ENCODE measurements around the gene PLEKHB1. TPM values are rescaled to one million over a fixed set of nuclear protein-coding genes. Genes with fewer than 3 reads are reported as not detected.

The PLEKHB1 gene
- total RNA-seq, 4 donors from 2014 or later: 35.5 to 58.1 (median 45.7) TPM

DNA sequence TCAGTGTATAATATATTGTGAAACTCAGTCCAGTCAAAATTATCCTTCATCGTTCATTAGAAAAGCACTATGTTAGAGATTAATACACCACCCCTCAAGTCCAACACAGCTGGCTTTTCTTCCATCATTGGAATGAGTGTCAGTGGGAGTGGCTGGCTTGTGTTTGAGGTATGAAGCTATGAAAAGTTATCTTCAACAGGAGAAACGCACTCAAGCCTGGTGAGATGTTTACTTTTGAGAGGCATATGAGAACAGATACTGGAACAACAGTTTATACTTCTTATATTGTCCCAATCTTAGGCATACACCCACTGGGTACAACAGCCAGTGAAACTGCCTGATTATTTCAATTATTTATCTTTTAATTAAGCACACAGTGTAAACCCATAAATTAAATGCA is 34.3 kb downstream of the PLEKHB1 start:
- H3K4me1 ChIP-seq: no peaks in the 10 kb centered on the region
- H3K27me3 ChIP-seq: no peaks in the 10 kb centered on the region
- no peak for DNase-seq (ENCODE audit: extremely low spot score)
- no peak overlapping the region for H3K4me3 ChIP-seq
- H3K36me3 ChIP-seq: peaks cover 6 to 76% (median 50%) of the 10 kb centered on the region in 4 donors
- intact Hi-C loops (cut with DNase I): no loop called here
- TF ChIP-seq, protein P1, sequence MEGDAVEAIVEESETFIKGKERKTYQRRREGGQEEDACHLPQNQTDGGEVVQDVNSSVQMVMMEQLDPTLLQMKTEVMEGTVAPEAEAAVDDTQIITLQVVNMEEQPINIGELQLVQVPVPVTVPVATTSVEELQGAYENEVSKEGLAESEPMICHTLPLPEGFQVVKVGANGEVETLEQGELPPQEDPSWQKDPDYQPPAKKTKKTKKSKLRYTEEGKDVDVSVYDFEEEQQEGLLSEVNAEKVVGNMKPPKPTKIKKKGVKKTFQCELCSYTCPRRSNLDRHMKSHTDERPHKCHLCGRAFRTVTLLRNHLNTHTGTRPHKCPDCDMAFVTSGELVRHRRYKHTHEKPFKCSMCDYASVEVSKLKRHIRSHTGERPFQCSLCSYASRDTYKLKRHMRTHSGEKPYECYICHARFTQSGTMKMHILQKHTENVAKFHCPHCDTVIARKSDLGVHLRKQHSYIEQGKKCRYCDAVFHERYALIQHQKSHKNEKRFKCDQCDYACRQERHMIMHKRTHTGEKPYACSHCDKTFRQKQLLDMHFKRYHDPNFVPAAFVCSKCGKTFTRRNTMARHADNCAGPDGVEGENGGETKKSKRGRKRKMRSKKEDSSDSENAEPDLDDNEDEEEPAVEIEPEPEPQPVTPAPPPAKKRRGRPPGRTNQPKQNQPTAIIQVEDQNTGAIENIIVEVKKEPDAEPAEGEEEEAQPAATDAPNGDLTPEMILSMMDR (IDR thresholded peaks at IDR 0.05): no peak
- no peak for TF ChIP-seq EP300 (IDR thresholded peaks at IDR 0.05)
- no peaks in the 10 kb centered on the region for H3K9me3 ChIP-seq
- no peak overlapping the region for H3K27ac ChIP-seq (replicated peaks in 1 of 4)
- 47% methylated on average over 2 of the region's 2 CpGs for WGBS

DNA sequence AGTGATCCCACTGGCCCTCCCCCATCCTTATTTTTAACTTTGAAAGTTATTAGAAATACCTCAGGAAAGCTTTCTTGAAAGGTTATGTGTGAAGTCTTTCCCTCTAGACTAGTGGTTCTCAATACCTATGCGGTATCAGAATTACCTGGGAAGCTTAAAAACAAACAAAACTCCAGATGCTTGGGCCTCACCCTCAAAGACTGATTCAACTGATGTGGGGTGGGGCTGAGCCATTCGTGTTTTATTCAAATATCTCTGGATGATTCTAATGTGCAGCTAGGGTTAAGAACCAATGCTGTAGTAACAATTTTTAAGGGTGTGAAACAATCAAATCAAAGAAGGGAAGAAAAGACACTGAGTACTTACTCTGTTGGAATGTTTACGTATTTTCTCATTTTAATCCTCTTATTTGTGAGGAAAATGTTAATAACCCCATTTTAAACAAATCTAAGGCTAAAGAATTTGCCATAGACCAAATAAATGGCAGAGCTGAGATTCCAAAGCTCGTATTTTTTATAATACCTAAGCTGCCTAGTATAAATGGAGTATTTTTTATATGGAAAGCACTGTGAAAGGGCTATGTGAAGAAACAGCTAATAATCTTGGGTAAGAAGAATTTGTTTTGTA is 47.6 kb downstream of the PLEKHB1 start:
- Histone ChIP-seq H3K9me3 (no peaks in the 10 kb centered on the region), H3K36me3 (peaks cover 0 to 44% (median 24%) of the 10 kb centered on the region in 4 donors), H3K4me1 (no peaks in the 10 kb centered on the region), H3K27ac (replicated peaks in 1 of 4) (no peak overlapping the region), H3K27me3 (no peaks in the 10 kb centered on the region), H3K4me3 (no peak overlapping the region)
- no peak for DNase-seq (ENCODE audit: extremely low spot score)
- TF ChIP-seq EP300 (IDR thresholded peaks at IDR 0.05): no peak
- TF ChIP-seq, protein P1 (IDR thresholded peaks at IDR 0.05): no peak
- TF ChIP-seq POLR2AphosphoS5 (IDR thresholded peaks at IDR 0.05): no peak
- TF ChIP-seq POLR2A (IDR thresholded peaks at IDR 0.05; ENCODE audit: low read depth): no peak
- WGBS: 94% methylated on average over 4 of the region's 4 CpGs
- intact Hi-C loops (cut with DNase I): no loop called here

DNA sequence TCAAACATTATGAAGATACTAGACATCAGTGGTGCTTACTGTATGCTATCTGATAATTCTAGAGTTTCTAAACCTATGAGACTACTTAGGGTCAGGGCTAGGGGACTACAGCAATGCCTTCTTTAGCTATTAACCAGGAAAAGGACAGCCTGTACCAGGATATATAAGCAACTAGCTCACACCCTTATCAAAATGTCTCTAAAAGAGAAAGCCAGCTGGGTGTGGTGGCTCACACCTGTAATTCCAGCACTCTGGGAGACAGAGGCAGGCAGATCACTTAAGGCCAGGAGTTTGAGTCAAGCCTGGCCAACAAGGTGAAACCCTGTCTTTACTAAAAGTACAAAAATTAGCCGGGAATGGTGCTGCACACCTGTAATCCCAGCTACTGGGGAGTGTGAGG is 58.7 kb downstream of the PLEKHB1 start:
- no peak for DNase-seq (ENCODE audit: extremely low spot score)
- peaks cover 17 to 81% (median 62%) of the 10 kb centered on the region in 4 donors for H3K36me3 ChIP-seq
- 100% methylated on average over 1 of the region's 1 CpG for WGBS
- intact Hi-C loops (cut with DNase I): no loop called here
- no peak overlapping the region for H3K4me3 ChIP-seq
- no peaks in the 10 kb centered on the region for H3K9me3 ChIP-seq
- no peak overlapping the region for H3K27ac ChIP-seq (replicated peaks in 1 of 4)
- H3K4me1 ChIP-seq: peaks cover 0 to 6% (median 0%) of the 10 kb centered on the region in 4 donors
- TF ChIP-seq, protein P1 (IDR thresholded peaks at IDR 0.05): no peak
- no peak for TF ChIP-seq EP300 (IDR thresholded peaks at IDR 0.05)
- no peak for TF ChIP-seq POLR2A (IDR thresholded peaks at IDR 0.05; ENCODE audit: low read depth)
- no peak for TF ChIP-seq POLR2AphosphoS5 (IDR thresholded peaks at IDR 0.05)
- H3K27me3 ChIP-seq: no peaks in the 10 kb centered on the region

DNA sequence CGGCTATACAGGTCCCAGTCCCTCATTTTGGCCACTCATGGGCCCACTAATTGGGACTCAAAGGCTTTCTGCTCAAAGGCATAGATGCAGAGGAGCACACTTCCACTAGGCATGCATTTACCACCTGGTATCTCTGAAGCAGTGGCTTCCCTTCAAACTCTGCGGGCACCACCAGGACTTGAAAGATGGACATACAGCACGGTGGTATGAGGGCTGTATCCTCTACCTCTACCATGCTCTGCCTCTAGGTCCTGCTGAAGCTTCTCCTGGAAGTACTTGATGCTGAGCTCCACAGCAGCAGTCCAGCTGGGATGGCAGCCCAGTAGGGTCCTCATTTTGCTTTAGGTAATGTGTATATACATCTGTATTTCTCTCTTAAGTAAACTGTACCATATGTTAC is 64.6 kb downstream of the PLEKHB1 start:
- H3K4me3 ChIP-seq: no peak overlapping the region
- no peak for TF ChIP-seq POLR2AphosphoS5 (IDR thresholded peaks at IDR 0.05)
- no peak for TF ChIP-seq POLR2A (IDR thresholded peaks at IDR 0.05; ENCODE audit: low read depth)
- no peak for TF ChIP-seq EP300 (IDR thresholded peaks at IDR 0.05)
- TF ChIP-seq, protein P1 (IDR thresholded peaks at IDR 0.05): no peak
- 67% methylated on average over 3 of the region's 3 CpGs for WGBS
- no peak for DNase-seq (ENCODE audit: extremely low spot score)
- peaks cover 12 to 67% (median 40%) of the 10 kb centered on the region in 4 donors for H3K36me3 ChIP-seq
- peaks cover 0 to 8% (median 0%) of the 10 kb centered on the region in 4 donors for H3K4me1 ChIP-seq
- no peaks in the 10 kb centered on the region for H3K27me3 ChIP-seq
- intact Hi-C loops (cut with DNase I): no loop called here
- no peaks in the 10 kb centered on the region for H3K9me3 ChIP-seq
- H3K27ac ChIP-seq (replicated peaks in 1 of 4): no peak overlapping the region

Other genes with a start within 250 kb of the PLEKHB1 start
- gene FAM168A, start 48.5 kb upstream of the PLEKHB1 start, total RNA-seq: 10 to 100 TPM; 31.1 to 50.8 (median 41.1) TPM
- 100 to 1,000 TPM; 107 to 161 (median 134) TPM for gene RAB6A, start 114.5 kb downstream of the PLEKHB1 start, total RNA-seq
- gene MRPL48, start 141.3 kb downstream of the PLEKHB1 start, total RNA-seq: 10 to 100 TPM in 3 of 4 donors, 1 to 10 TPM in 1; 8.9 to 18.4 (median 11.5) TPM
- 10 to 100 TPM; 53.3 to 73.2 (median 57.5) TPM for gene COA4, start 230.3 kb downstream of the PLEKHB1 start, total RNA-seq
- gene PAAF1, start 230.4 kb downstream of the PLEKHB1 start, total RNA-seq: 10 to 100 TPM; 12.5 to 19.6 (median 18.1) TPM

Measured in esophagus muscularis mucosa (tissue), 4 donors.